K562 (cell line): Measurements from ENCODE around the gene FAM193A. TPM values are rescaled to one million over a fixed set of nuclear protein-coding genes. Genes with fewer than 3 reads are reported as not detected.

Experiments used
- GATAD2B ChIP-seq: fragments of 450-650 bp; IDR thresholded peaks from 2 replicates; pipeline ENCODE4 v1.6.1; 2017; ENCODE audit warnings: mild to moderate bottlenecking, borderline replicate concordance
- JUND ChIP-seq, 2 experiments: IDR thresholded peaks; 2 replicates in 1 of 2; 3 replicates in 1 of 2; pipeline ENCODE4 v1.6.1; 2011; ENCODE audit warnings: borderline replicate concordance in 2 of 2, low read depth in 2 of 2, low read length in 2 of 2, improper control_type of control experiment in 1 of 2, missing biosample characterization in 1 of 2, missing genetic modification characterization in 1 of 2, missing genetic modification reagents in 1 of 2
- ZNF785 ChIP-seq: fragments of 250-450 bp; sonication (Bioruptor Pico); IDR thresholded peaks from 2 replicates; pipeline ENCODE4 v1.4.0; 2020; ENCODE audit warnings: mild to moderate bottlenecking
- ZSCAN29 ChIP-seq: fragments of 450-650 bp; IDR thresholded peaks from 2 replicates; pipeline ENCODE4 v1.6.1; 2017
- polyA plus RNA-seq, 8 experiments: library from polyadenylated mRNA; depleted of rRNA in 4 of 8; stranded (reverse) in 5 of 8; unstranded in 3 of 8; fragments of >200 nt; fragmentation: Nextera tagmentation in 2 of 8; fragmentation: Illumina TruSeq in 1 of 8; extraction: Ambion mirVana in 2 of 8; extraction: Trizol in 1 of 8; gene quantifications; 2 replicates each; pipeline versions ENCODE4 v1.2.1 to v1.2.3, GENCODE V29; 2011 to 2014; ENCODE audit warnings: inconsistent platforms in 1 of 8, missing spikeins in 1 of 8
- total RNA-seq, 7 experiments: library from RNA; depleted of rRNA in 6 of 7; stranded (reverse); fragments of >200 nt in 6 of 7; fragmentation: Illumina TruSeq in 2 of 7; extraction: Trizol in 2 of 7; gene quantifications; 2 replicates each; pipeline versions ENCODE4 v1.2.1 to v1.2.3, GENCODE V29; 2011 to 2021; ENCODE audit warnings: low replicate concordance in 1 of 7
- TF ChIP-seq, protein P1 (sequence below): fragments of 250-450 bp; sonication (Bioruptor Pico); IDR thresholded peaks from 2 replicates; pipeline ENCODE4 v1.5.0; 2021; ENCODE audit warnings: mild to moderate bottlenecking, borderline replicate concordance
- TF ChIP-seq, protein P2 (sequence below): fragments of 450-650 bp; IDR thresholded peaks from 2 replicates; pipeline ENCODE4 v1.6.1; 2016

FAM193A gene
- total and polyA plus RNA-seq, 9 of the 15 experiments (the other 6 are each of a cell fraction or from before 2014, with no cell fraction given), result 0.46 to 24.6 (median 9.6) TPM

DNA sequence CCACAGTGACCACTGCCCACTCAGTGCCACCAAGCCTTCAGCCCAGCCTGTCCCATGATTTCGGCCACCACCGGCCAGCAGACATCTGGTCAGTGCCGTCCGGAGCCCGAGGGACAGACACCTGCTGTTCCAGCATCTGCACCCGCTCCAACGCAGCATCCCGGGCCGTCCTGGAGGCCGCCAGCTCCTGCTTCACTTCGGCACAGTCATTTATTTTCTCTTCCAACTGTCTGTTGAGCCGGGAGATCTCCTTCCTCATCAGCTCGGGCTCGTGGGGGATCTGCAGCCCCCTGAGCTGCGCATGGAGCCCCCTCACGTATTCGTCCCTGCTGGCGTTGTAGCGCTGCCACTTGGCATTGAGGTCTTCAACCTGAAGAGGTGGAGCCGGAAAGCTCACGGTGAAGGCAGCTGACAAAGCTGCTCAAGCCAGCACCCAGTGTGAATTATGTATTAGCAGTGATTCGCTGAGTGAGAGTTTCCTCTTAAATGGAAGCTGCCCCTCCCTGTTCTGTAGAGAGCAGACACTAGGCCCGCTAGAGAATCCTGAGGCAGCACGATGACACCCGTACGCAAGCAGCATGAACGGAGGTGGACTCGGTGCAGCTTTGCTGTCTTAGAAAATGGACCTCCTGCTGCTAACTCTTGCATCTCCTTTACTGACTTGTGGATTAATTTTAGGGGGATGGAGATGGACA lies 208.3 kb downstream of the FAM193A start (continued):
- TF ChIP-seq, protein P1, sequence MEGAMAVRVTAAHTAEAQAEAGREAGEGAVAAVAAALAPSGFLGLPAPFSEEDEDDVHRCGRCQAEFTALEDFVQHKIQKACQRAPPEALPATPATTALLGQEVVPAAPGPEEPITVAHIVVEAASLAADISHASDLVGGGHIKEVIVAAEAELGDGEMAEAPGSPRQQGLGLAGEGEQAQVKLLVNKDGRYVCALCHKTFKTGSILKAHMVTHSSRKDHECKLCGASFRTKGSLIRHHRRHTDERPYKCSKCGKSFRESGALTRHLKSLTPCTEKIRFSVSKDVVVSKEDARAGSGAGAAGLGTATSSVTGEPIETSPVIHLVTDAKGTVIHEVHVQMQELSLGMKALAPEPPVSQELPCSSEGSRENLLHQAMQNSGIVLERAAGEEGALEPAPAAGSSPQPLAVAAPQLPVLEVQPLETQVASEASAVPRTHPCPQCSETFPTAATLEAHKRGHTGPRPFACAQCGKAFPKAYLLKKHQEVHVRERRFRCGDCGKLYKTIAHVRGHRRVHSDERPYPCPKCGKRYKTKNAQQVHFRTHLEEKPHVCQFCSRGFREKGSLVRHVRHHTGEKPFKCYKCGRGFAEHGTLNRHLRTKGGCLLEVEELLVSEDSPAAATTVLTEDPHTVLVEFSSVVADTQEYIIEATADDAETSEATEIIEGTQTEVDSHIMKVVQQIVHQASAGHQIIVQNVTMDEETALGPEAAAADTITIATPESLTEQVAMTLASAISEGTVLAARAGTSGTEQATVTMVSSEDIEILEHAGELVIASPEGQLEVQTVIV, result no peak
- TF ChIP-seq ZSCAN29 (no peak), JUND (IDR thresholded peaks at IDR 0.05; ENCODE audit: borderline replicate concordance, low read depth, low read length) (no peak), JUND (tag; IDR thresholded peaks at IDR 0.05; ENCODE audit: borderline replicate concordance, low read depth, low read length) (no peak), ZNF785 (CRISPR knock-in tag) (no peak), GATAD2B (no peak)
- TF ChIP-seq, protein P2, sequence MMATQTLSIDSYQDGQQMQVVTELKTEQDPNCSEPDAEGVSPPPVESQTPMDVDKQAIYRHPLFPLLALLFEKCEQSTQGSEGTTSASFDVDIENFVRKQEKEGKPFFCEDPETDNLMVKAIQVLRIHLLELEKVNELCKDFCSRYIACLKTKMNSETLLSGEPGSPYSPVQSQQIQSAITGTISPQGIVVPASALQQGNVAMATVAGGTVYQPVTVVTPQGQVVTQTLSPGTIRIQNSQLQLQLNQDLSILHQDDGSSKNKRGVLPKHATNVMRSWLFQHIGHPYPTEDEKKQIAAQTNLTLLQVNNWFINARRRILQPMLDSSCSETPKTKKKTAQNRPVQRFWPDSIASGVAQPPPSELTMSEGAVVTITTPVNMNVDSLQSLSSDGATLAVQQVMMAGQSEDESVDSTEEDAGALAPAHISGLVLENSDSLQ, result no peak
